ENCODE results near the gene CHD3.

CHD3 gene

GRCh38 chr17:7840875-7841274 is 47.7 kb upstream of the CHD3 start:
- TF ChIP-seq ZBTB7A (IDR thresholded peaks at IDR 0.05; ENCODE audit: low read depth): no peak
- no peak for TF ChIP-seq TCF12 (IDR thresholded peaks at IDR 0.05; ENCODE audit: low read depth)
- no peak for TF ChIP-seq MAX (IDR thresholded peaks at IDR 0.05)
- no peak for TF ChIP-seq NFIC (IDR thresholded peaks at IDR 0.05)
- TF ChIP-seq EP300 (IDR thresholded peaks at IDR 0.05; ENCODE audit: borderline replicate concordance): no peak
- TF ChIP-seq RAD21 (IDR thresholded peaks at IDR 0.05; ENCODE audit: low read depth): no peak

GRCh38 chr17:7841396-7841914 is 47.1 kb upstream of the CHD3 start:
- TF ChIP-seq USF1 (IDR thresholded peaks at IDR 0.05): peak; percentile 64
- TF ChIP-seq FOXM1 (IDR thresholded peaks at IDR 0.05; ENCODE audit: borderline replicate concordance, low read depth): no peak
- TF ChIP-seq MAX (IDR thresholded peaks at IDR 0.05): no peak
- peak; percentile 34; the same call in 1 of the 2 replicates for TF ChIP-seq RAD21 (IDR thresholded peaks at IDR 0.05; ENCODE audit: low read depth)

- TF ChIP-seq ZBTB7A (IDR thresholded peaks at IDR 0.05; ENCODE audit: low read depth) (peak; percentile 16; the same call in 1 of the 2 replicates), FOXM1 (IDR thresholded peaks at IDR 0.05; ENCODE audit: borderline replicate concordance, low read depth) (no peak), TAF1 (IDR thresholded peaks at IDR 0.05; ENCODE audit: low read depth) (no peak; the same call in 1 of the 2 replicates), EGR1 (IDR thresholded peaks at IDR 0.05) (peak; percentile 65), USF1 (IDR thresholded peaks at IDR 0.05) (peak; percentile 82)
Measured at GRCh38 chr17:7841915-7842379, 46.6 kb upstream of the CHD3 start.

GRCh38 chr17:7842380-7843256 is 46.0 kb upstream of the CHD3 start:
- TF ChIP-seq TEAD4 (IDR thresholded peaks at IDR 0.05) (peak; percentile 60), TAF1 (IDR thresholded peaks at IDR 0.05; ENCODE audit: low read depth) (peak; percentile 18; the same call in 1 of the 2 replicates), ZBTB7A (IDR thresholded peaks at IDR 0.05; ENCODE audit: low read depth) (peak; percentile 17; the same call in 1 of the 2 replicates), NFIC (IDR thresholded peaks at IDR 0.05) (no peak), MAX (IDR thresholded peaks at IDR 0.05) (peak; percentile 16; the same call in 1 of the 2 replicates), TCF12 (IDR thresholded peaks at IDR 0.05; ENCODE audit: low read depth) (no peak), RAD21 (IDR thresholded peaks at IDR 0.05; ENCODE audit: low read depth) (peak; percentile 2; the same call in 1 of the 2 replicates)

- 0 out of 2 replicates have a peak, but pooled peaks have one; percentile 14 for TF ChIP-seq CREB1 (IDR thresholded peaks at IDR 0.05; ENCODE audit: low read depth)
- TF ChIP-seq CEBPB (IDR thresholded peaks at IDR 0.05): no peak
- no peak for TF ChIP-seq MAX (IDR thresholded peaks at IDR 0.05)
- TF ChIP-seq RAD21 (IDR thresholded peaks at IDR 0.05; ENCODE audit: low read depth): no peak
- peak; percentile 73; the same call in 1 of the 2 replicates for TF ChIP-seq ZBTB7A (IDR thresholded peaks at IDR 0.05; ENCODE audit: low read depth)
- no peak for TF ChIP-seq TCF12 (IDR thresholded peaks at IDR 0.05; ENCODE audit: low read depth)
- no peak for TF ChIP-seq FOXM1 (IDR thresholded peaks at IDR 0.05; ENCODE audit: borderline replicate concordance, low read depth)
- no peak for TF ChIP-seq REST (IDR thresholded peaks at IDR 0.05; ENCODE audit: low read depth)
Measured at GRCh38 chr17:7843257-7843535, 45.4 kb upstream of the CHD3 start.

- TF ChIP-seq CREB1 (IDR thresholded peaks at IDR 0.05; ENCODE audit: low read depth) (peak; percentile 85), REST (IDR thresholded peaks at IDR 0.05; ENCODE audit: low read depth) (no peak), TEAD4 (IDR thresholded peaks at IDR 0.05) (no peak; the same call in 1 of the 2 replicates), RAD21 (IDR thresholded peaks at IDR 0.05; ENCODE audit: low read depth) (no peak), MAX (IDR thresholded peaks at IDR 0.05) (peak; percentile 85), NFIC (IDR thresholded peaks at IDR 0.05) (0 out of 2 replicates have a peak, but pooled peaks have one; percentile 11), TCF12 (IDR thresholded peaks at IDR 0.05; ENCODE audit: low read depth) (no peak), USF1 (IDR thresholded peaks at IDR 0.05) (peak; percentile 72), CEBPB (IDR thresholded peaks at IDR 0.05) (no peak), YY1 (IDR thresholded peaks at IDR 0.05; ENCODE audit: low read depth) (no peak), EP300 (IDR thresholded peaks at IDR 0.05; ENCODE audit: borderline replicate concordance) (no peak), TAF1 (IDR thresholded peaks at IDR 0.05; ENCODE audit: low read depth) (0 out of 2 replicates have a peak, but pooled peaks have one; percentile 48), ZBTB7A (IDR thresholded peaks at IDR 0.05; ENCODE audit: low read depth) (0 out of 2 replicates have a peak, but pooled peaks have one; percentile 4), FOXM1 (IDR thresholded peaks at IDR 0.05; ENCODE audit: borderline replicate concordance, low read depth) (no peak), EGR1 (IDR thresholded peaks at IDR 0.05) (no peak; the same call in 1 of the 2 replicates)
Measured at GRCh38 chr17:7843536-7844291, 44.9 kb upstream of the CHD3 start.
